SJSA1 (cell line): ENCODE results near the gene MYO1D. TPM values are rescaled to one million over a fixed set of nuclear protein-coding genes. Genes with fewer than 3 reads are reported as not detected.
"Not testable (repeated sequence)": the region's sequence is repeated elsewhere in the genome, so short reads cannot be mapped to it uniquely, and the experiment has no call there.

Source experiments
- DNase-seq, 2 experiments: peaks; one replicate each; pipeline ENCODE4 v3.0.0-alpha.2; 2015 to 2020; ENCODE audit warnings: low spot score in 2 of 2, low read depth in 1 of 2
- H3K27ac ChIP-seq: fragments of 250-450 bp; sonication (Bioruptor Pico); 2 replicates; pipeline ENCODE4 v1.5.1; 2020; ENCODE audit warnings: mild to moderate bottlenecking, moderate library complexity
- H3K27me3 ChIP-seq: fragments of 250-450 bp; sonication (Bioruptor Pico); replicated peaks from 2 replicates; pipeline ENCODE4 v1.5.1; 2020; ENCODE audit warnings: mild to moderate bottlenecking, moderate library complexity
- H3K36me3 ChIP-seq: fragments of 250-450 bp; sonication (Bioruptor Pico); 2 replicates; pipeline ENCODE4 v1.5.1; 2020; ENCODE audit warnings: mild to moderate bottlenecking
- H3K4me1 ChIP-seq: fragments of 250-450 bp; sonication (Bioruptor Pico); replicated peaks from 2 replicates; pipeline ENCODE4 v1.6.1; 2021; ENCODE audit warnings: mild to moderate bottlenecking
- H3K4me3 ChIP-seq: fragments of 250-450 bp; sonication (Bioruptor Pico); 2 replicates; pipeline ENCODE4 v1.5.1; 2020; ENCODE audit warnings: mild to moderate bottlenecking
- H3K9me3 ChIP-seq: fragments of 250-450 bp; sonication (Bioruptor Pico); replicated peaks from 2 replicates; pipeline ENCODE4 v1.5.1; 2020; ENCODE audit warnings: mild to moderate bottlenecking
- total RNA-seq: library from RNA; depleted of rRNA; stranded (reverse); fragments of >200 nt; shearing (Covaris generic); gene quantifications from 2 replicates; pipeline ENCODE4 v1.2.3, GENCODE V29; 2014

The MYO1D gene
- total RNA-seq, 1 experiment from 2014 or later = 1.1 TPM

DNA sequence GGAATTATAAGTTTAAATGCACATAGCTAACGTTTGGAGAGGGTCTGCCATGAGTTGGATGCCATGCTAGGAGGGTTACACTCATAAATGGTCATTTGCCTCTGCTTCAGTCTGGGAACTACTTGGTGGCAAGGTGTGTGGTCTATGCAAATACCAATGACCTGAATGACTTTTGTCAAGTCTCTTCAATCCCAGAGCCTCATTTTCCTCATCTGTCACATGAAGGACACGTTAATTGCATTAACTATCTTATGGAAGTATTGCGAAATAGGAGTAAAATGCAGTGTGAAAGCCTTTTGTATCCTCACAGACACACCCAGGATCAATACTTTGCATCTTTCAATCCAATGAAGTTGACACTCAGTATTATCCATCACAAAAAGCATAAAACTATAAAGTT is 327.4 kb downstream of the MYO1D start:
- DNase-seq = no peak
- Histone ChIP-seq H3K9me3 (no peaks in the 10 kb centered on the region), H3K27ac (no peak overlapping the region), H3K36me3 (no peaks in the 10 kb centered on the region), H3K4me1 (peaks cover 8% of the 10 kb centered on the region), H3K4me3 (no peak overlapping the region), H3K27me3 (no peaks in the 10 kb centered on the region; the same call in 1 of the 2 replicates)

DNA sequence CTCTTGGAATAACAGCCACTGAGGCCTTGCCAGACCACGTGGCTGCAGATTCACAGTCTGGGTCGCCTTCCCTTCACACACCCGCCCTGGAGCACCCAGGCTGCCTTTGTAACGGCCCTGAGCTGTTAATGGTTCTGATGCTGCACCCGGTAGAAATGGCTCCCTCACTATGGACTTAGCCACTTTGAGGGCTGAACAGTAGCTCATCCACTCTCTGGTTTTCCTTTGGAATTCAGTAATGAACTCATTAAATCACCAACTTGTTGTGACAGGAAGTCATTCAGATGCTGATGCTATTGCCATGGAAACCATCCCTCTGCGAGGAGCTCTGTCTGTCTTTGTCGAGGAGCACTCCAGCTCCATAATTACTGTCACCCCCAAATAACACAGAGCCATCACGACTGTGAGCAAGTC is 330.9 kb downstream of the MYO1D start:
- Histone ChIP-seq H3K4me3 (no peak overlapping the region), H3K9me3 (no peaks in the 10 kb centered on the region), H3K36me3 (no peaks in the 10 kb centered on the region), H3K4me1 (peaks cover 2% of the 10 kb centered on the region), H3K27me3 (no peaks in the 10 kb centered on the region; the same call in 1 of the 2 replicates), H3K27ac (no peak overlapping the region)
- no peak for DNase-seq

DNA sequence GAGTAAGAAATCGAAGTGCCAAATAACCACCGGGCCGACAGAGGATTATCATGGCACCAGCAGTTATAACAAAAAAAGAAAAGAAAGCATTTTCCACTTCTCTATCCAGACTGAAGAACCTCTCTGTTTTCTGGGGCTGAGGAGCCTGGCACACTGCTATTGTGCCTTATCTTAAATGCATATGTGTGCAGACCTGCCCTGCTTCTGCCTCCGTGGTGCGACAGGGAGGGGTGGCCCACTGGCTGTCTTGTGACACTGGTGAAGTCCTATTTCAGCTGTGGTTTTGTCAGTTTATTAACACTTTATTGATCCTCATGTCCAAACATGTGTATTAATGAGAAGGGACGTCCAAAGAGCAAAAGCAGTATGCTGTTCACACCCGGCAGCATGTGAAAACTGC is 334.7 kb downstream of the MYO1D start:
- Histone ChIP-seq H3K4me3 (no peak overlapping the region), H3K9me3 (no peaks in the 10 kb centered on the region), H3K36me3 (no peaks in the 10 kb centered on the region), H3K27ac (no peak overlapping the region), H3K4me1 (peaks cover 3% of the 10 kb centered on the region), H3K27me3 (no peaks in the 10 kb centered on the region; the same call in 1 of the 2 replicates)
- DNase-seq = no peak

DNA sequence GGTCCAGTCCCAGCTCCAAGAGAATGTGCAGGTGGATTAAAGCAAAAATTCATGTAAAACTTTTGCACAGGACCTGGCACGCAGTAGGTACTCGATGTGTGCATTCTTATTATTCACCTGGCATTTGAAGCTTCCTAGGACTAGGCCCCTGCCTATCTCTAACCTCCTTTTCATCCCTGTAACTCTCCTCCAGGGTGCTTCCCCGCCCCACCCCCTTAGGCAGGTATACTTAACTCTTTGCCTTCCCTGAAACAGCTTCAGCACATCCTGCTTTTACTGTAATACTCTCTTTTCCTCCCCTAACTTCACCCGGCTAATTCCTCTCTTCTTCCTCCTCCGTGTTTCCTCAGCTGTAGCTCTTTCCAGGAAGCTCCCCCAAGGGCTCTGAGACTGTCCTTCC is 335.3 kb downstream of the MYO1D start:
- Histone ChIP-seq H3K4me1 (peaks cover 8% of the 10 kb centered on the region), H3K4me3 (no peak overlapping the region), H3K9me3 (no peaks in the 10 kb centered on the region), H3K27me3 (no peaks in the 10 kb centered on the region; the same call in 1 of the 2 replicates), H3K27ac (no peak overlapping the region), H3K36me3 (no peaks in the 10 kb centered on the region)
- DNase-seq = no peak

DNA sequence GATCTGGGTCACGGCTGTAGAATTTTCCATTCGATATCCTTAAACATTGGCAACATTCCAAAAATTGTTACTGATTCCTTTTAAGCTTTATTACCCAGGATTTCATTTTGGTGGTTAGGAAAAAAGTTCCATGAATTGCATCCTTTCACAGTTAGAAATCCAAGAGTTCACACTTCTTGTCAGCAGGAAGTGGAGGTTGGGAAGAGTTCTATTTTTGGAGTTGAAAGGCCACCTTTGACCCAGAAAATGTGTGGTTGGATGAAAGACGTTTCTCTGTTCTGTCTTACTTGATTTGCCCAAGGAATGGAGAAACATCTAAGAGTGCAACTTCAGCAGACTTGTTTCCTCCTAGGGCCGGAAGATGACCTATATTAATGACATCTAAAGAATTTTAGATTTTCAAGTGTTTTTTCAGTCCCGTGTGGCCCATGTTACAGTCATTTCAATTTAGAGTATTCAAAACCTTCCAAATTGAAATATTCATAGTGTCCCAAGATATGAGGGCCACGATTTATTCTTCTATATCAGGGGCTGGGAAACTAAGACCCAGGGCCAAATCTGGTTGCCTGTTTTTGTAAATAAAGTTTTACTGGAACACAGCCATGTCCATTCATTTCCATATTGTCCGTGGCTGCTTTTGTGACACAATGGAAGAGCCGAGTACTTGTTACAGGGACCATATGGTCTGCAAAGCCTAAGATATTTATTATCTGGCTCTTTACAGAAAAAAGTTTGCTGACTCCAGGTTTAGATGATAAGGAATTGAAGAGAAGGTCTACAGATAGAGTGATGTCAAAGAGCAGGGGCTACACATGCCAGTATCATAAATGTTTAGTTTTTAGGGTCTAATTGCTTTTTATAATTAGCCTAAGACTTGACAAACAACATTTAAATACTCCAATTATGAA is 339.9 kb downstream of the MYO1D start:
- peak in 1 of 2 experiments; percentile 42 for DNase-seq
- Histone ChIP-seq H3K4me1 (peaks cover 12% of the 10 kb centered on the region), H3K27ac (peak overlapping the region; percentile 41), H3K4me3 (no peak overlapping the region), H3K27me3 (no peaks in the 10 kb centered on the region), H3K9me3 (no peaks in the 10 kb centered on the region), H3K36me3 (no peaks in the 10 kb centered on the region)

DNA sequence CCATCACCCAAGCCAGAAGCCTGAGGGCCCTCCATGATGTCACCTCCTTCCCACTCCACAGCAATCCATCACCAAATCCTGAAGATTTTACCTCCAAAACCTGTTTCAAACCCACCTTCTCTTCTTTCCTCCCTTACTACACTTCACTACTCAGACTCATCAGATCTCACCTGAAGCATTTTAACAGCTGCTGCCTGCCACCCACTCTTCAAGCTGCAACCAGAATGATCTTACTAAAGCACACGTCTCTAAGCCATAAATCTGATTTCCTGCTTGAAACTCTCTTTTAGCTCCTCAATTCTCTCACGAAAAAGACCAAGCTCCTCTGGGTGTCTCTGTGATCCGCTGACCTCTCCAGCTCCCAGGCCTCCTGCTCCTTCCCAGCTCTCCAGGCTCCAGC is 343.6 kb downstream of the MYO1D start:
- Histone ChIP-seq H3K27ac (no peak overlapping the region), H3K27me3 (no peaks in the 10 kb centered on the region), H3K4me3 (no peak overlapping the region), H3K9me3 (no peaks in the 10 kb centered on the region), H3K4me1 (peaks cover 12% of the 10 kb centered on the region), H3K36me3 (no peaks in the 10 kb centered on the region)
- DNase-seq = no peak

DNA sequence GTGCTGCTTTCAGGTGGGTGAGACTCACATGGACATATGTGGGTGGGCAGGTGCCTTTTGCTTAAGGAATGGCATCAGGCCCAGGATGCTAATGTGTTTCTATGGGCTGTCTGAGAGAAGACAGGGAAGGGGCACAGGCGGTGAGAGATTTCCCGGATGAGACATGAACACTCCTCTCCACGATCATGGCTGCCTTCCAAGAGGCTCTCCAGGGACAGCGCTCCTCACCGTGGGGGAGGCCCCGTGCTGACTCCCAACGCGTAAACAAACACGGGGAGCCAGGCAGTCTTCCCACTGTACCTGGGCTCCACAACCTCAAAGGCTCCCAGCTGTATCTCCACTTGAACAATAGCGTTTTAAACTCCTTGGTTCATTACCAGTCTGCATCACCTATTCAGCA is 347.3 kb downstream of the MYO1D start:
- Histone ChIP-seq H3K4me1 (peaks cover 4% of the 10 kb centered on the region), H3K27me3 (no peaks in the 10 kb centered on the region), H3K4me3 (no peak overlapping the region), H3K36me3 (no peaks in the 10 kb centered on the region), H3K9me3 (no peaks in the 10 kb centered on the region), H3K27ac (no peak overlapping the region)
- no peak for DNase-seq

DNA sequence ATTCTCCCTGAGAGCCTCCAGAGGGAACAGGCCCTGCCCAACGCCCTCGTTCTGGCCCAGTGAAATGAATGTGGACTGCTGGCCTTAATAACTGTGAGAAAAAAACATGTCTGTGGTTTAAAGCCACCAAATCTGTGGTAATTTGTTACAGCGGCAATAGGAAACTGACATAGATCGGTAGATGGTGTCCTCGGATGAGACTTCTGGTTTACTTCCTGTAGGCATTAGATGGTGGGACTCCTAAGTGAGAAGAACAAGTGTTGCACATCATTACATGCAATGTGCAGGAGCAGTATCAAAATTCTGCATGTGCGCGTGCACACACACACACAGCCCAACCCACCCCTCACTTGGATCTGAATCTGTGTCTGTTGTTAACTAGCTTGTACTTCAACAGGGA is 348.1 kb downstream of the MYO1D start:
- no peaks in the 10 kb centered on the region for H3K9me3 ChIP-seq
- H3K27ac ChIP-seq = no peak overlapping the region
- H3K27me3 ChIP-seq = no peaks in the 10 kb centered on the region
- H3K36me3 ChIP-seq = no peaks in the 10 kb centered on the region
- H3K4me1 ChIP-seq = peaks cover 4% of the 10 kb centered on the region
- DNase-seq = no peak
- no peak overlapping the region for H3K4me3 ChIP-seq

DNA sequence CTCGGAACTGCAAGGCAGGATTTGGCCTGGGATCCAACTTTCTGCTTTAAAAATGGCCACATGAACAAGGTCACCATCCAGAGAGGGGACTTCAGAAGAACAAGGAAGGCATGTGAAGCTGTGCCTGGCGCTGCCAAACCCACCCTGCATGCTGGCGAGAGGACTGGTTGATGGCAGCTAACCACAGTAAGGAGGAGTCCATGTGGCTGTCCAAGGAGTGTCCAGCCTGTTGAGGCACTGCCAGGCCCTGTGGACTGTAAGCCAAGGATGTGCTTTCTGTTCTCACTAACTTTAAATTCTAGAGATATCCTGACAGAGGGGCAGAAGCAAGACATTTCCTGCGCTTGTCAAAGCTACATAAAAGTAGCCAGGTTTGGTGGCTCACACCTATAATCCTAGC is 349.8 kb downstream of the MYO1D start:
- no peak for DNase-seq
- H3K9me3 ChIP-seq = no peaks in the 10 kb centered on the region
- peaks cover 4% of the 10 kb centered on the region for H3K4me1 ChIP-seq
- H3K27me3 ChIP-seq = no peaks in the 10 kb centered on the region
- H3K27ac ChIP-seq = no peak overlapping the region
- no peaks in the 10 kb centered on the region for H3K36me3 ChIP-seq
- H3K4me3 ChIP-seq = no peak overlapping the region

DNA sequence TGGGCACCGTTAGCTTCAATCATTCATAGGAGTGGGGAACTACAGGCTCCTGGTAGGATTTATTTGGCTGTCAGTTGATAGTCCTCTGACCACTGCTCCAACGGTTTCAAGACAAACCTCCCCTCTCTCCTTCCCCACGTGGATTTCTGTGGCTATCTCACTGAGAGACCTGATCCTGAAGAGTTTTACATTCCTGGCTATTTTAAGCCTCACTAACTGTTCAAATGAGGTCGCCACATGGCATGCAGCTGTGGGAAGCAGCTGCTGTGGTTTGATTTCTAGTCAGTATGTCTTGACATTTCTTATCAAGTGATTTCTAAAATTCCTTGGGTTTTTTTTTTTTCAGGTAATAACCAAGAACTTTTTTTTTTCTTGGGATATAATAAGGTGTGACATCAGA is 351.8 kb downstream of the MYO1D start:
- Histone ChIP-seq H3K9me3 (no peaks in the 10 kb centered on the region), H3K4me1 (peaks cover 4% of the 10 kb centered on the region), H3K36me3 (no peaks in the 10 kb centered on the region), H3K27ac (no peak overlapping the region), H3K27me3 (no peaks in the 10 kb centered on the region), H3K4me3 (no peak overlapping the region)
- DNase-seq = no peak

DNA sequence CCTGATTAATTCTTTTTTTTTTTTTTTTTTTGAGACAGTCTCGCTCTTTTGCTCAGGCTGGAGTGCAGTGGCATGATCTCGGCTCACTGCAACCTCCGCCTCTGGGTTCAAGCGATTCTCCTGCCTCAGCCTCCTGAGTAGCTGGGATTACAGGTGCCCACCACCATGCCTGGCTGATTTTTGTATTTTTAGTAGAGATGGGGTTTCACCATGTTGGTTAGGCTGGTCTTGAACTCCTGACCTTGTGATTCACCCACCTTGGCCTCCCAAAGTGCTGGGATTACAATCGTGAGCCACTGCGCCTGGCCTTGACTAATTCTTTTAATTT is 352.4 kb downstream of the MYO1D start:
- not testable (repeated sequence) for H3K36me3 ChIP-seq, H3K27me3 ChIP-seq, H3K4me3 ChIP-seq, DNase-seq, H3K4me1 ChIP-seq, H3K9me3 ChIP-seq, H3K27ac ChIP-seq

DNA sequence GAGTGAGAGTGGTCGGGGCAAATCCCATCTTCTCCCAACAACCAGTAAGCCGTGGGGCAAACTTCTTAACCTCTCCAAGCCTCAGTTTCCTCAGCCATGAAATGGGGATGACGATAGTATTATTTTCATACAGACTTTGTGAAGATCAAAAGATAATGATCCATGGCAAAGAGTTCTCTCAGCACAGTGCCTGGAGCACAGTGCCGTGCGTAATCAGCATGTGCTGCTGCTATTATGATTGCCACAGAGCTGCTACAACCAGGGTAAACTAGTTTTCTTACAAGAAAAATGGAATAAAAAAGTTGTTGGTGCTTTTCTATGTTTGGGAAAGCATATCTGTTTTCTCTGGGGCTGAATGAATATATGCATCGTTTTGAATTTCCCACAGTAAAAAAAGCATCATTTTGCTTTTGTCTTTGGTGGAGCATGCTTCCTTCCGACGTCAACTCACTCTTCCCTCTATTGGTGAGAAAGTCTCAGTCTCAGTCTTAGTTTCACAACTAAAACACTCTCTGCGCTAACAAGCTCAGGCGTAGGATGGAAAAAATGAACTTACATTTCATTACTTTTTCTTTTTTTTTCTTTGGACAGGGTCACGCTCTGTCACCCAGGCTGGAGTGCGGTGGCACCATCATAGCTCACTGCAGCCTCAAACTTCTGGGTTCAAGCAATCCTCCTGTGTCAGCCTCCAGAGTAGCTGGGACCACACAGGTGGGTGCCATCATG is 352.9 kb downstream of the MYO1D start:
- no peak for DNase-seq
- Histone ChIP-seq H3K4me1 (peaks cover 14% of the 10 kb centered on the region; the same call in 1 of the 2 replicates), H3K27ac (no peak overlapping the region), H3K9me3 (no peaks in the 10 kb centered on the region), H3K27me3 (no peaks in the 10 kb centered on the region; the same call in 1 of the 2 replicates), H3K36me3 (no peaks in the 10 kb centered on the region), H3K4me3 (no peak overlapping the region)

DNA sequence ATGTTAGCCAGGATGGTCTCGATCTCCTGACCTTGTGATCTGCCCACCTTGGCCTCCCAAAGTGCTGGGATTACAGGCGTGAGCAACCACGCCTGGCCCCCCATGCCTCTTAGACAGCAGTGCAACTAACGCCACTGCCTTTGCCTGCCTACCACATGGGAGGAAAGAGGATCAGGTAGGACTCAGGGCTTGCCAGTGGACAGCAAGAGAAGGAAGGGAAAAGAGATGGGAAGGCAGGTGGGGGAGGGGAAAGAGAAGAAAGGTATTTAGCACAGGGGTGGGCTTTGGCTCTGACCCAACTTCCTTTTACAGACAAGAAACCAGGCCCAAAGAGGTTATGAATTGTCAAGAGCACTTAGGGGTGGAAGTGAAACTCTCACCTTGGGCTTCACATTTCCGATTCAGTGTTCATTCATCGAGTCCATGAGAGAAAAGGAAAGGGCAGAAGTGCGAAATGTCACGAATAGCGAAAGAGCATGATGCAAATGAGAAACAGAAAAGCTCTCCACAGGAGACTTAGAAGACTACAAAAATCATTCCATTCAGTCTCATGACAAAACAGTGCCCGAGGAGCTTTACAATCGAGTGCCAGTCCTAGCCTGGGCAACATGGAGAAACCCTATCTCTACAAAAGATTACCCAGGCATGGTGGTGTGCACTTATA is 353.8 kb downstream of the MYO1D start:
- H3K27ac ChIP-seq = no peak overlapping the region
- no peaks in the 10 kb centered on the region for H3K9me3 ChIP-seq
- DNase-seq = no peak
- H3K27me3 ChIP-seq = no peaks in the 10 kb centered on the region; the same call in 1 of the 2 replicates
- no peaks in the 10 kb centered on the region for H3K36me3 ChIP-seq
- H3K4me3 ChIP-seq = no peak overlapping the region
- peaks cover 15% of the 10 kb centered on the region; the same call in 1 of the 2 replicates for H3K4me1 ChIP-seq
